OCI-LY1 (cell line): Measurements from ENCODE around the gene DNAH17.

ENCODE experiments used
- CTCF ChIP-seq: fragments of 200-600 bp; sonication (generic), shearing (Covaris generic); IDR thresholded peaks from 2 replicates; pipeline ENCODE4 v1.5.1; 2017; ENCODE audit warnings: mild to moderate bottlenecking, antibody characterized with exemption, low read length, moderate library complexity, mixed read lengths
- EZH2 ChIP-seq: fragments of 200-600 bp; sonication (generic), shearing (Covaris generic); IDR thresholded peaks from 2 replicates; pipeline ENCODE4 v1.8.0; 2017; ENCODE audit warnings: borderline replicate concordance, mixed run types, mild to moderate bottlenecking, antibody characterized with exemption, low read length, moderate library complexity, mixed read lengths

- TF ChIP-seq CTCF, result no peak
- TF ChIP-seq EZH2, result no peak
These were observed 1.9 kb downstream of the DNAH17 start for GRCh38 chr17:78575340-78575739.
